Frontal cortex (tissue), 4 donors: Measurements from ENCODE around the gene CSRP1. TPM values are rescaled to one million over a fixed set of nuclear protein-coding genes. Genes with fewer than 3 reads are reported as not detected.
"Not testable (repeated sequence)": the region's sequence is repeated elsewhere in the genome, so short reads cannot be mapped to it uniquely, and the experiment has no call there.

Experiments used
- DNase-seq, 2 donors: peaks; one replicate each; pipeline ENCODE4 v3.0.0; 2012; ENCODE audit warnings: low spot score in 2 of 2
- FAIRE-seq: peaks from 2 replicates; lab custom pipeline; 2012; peaks lifted over from hg19 to GRCh38; lab: Jason Lieb, UNC
- total RNA-seq: library from RNA; depleted of rRNA; stranded (reverse); fragments of >200 nt; gene quantifications from one replicate; pipeline ENCODE4 v1.2.3, GENCODE V29; 2014
- donor health status: control.
- donor health status: control.
- donor health status: control.

The CSRP1 gene
- total RNA-seq, 1 donor from 2014 or later: 12.2 TPM

- FAIRE-seq (no peak), DNase-seq (no peak)
Observed at GRCh38 chr1:201482755-201483154, 24.2 kb downstream of the CSRP1 start.

- DNase-seq: peak; percentile 83 to 86
- FAIRE-seq: no peak
Observed at GRCh38 chr1:201481761-201482493, 25.0 kb downstream of the CSRP1 start.

- no peak for FAIRE-seq
- DNase-seq: peak in 1 of 2 donors; percentile 48
Observed at GRCh38 chr1:201481004-201481380, 25.9 kb downstream of the CSRP1 start.

GRCh38 chr1:201480231-201481003 is 26.5 kb downstream of the CSRP1 start:
- DNase-seq: peak; percentile 59 to 72

GRCh38 chr1:201479201-201479730 is 27.7 kb downstream of the CSRP1 start:
- FAIRE-seq: no peak
- DNase-seq: no peak

More at GRCh38 chr1:201480231-201481003, 26.5 kb downstream of the CSRP1 start:
- FAIRE-seq: no peak

- DNase-seq, FAIRE-seq: not testable (repeated sequence)
Observed at GRCh38 chr1:201478666-201479065, 28.3 kb downstream of the CSRP1 start.

GRCh38 chr1:201476670-201477344 is 30.1 kb downstream of the CSRP1 start:
- no peak for FAIRE-seq
- DNase-seq: no peak

- no peak for FAIRE-seq
- DNase-seq: no peak
Observed at GRCh38 chr1:201475915-201476669, 30.8 kb downstream of the CSRP1 start.

- DNase-seq (no peak), FAIRE-seq (no peak)
Observed at GRCh38 chr1:201475130-201475529, 31.8 kb downstream of the CSRP1 start.

GRCh38 chr1:201473296-201473695 is 33.6 kb downstream of the CSRP1 start:
- DNase-seq (no peak), FAIRE-seq (no peak)

GRCh38 chr1:201472321-201472720 is 34.6 kb downstream of the CSRP1 start:
- not testable (repeated sequence) for FAIRE-seq, DNase-seq

- DNase-seq (no peak), FAIRE-seq (no peak)
Observed at GRCh38 chr1:201471772-201472171, 35.2 kb downstream of the CSRP1 start.

GRCh38 chr1:201470581-201470980 is 36.3 kb downstream of the CSRP1 start:
- FAIRE-seq: no peak
- DNase-seq: no peak

GRCh38 chr1:201469645-201470074 is 37.3 kb downstream of the CSRP1 start:
- FAIRE-seq (no peak), DNase-seq (no peak)

GRCh38 chr1:201468844-201469644 is 37.9 kb downstream of the CSRP1 start, which contains the start of gene PHLDA3:
Gene PHLDA3, minus strand, starts transcription at chr1:201469188. Its CDS starts 402 bp downstream, at chr1:201468786.
- peak; percentile 86 to 89 for DNase-seq
- no peak for FAIRE-seq

GRCh38 chr1:201468501-201468843 is 38.5 kb downstream of the CSRP1 start:
- FAIRE-seq (no peak), DNase-seq (peak; percentile 44 to 58)

- DNase-seq (no peak), FAIRE-seq (no peak)
Observed at GRCh38 chr1:201466492-201466891, 40.4 kb downstream of the CSRP1 start.

- no peak for DNase-seq
- FAIRE-seq: no peak
Observed at GRCh38 chr1:201465698-201466290, 41.1 kb downstream of the CSRP1 start.
